NCI-H2196 treated with DMSO at 0.1 percent for 48 hours (cell line): ENCODE measurements around the gene JMJD7.
"Not testable (repeated sequence)": the region's sequence is repeated elsewhere in the genome, so short reads cannot be mapped to it uniquely, and the experiment has no call there.

ENCODE experiments used
- DNase-seq: peaks from one replicate; lab custom pipeline; 2025; ENCODE audit not compliant: unreplicated experiment; lab: John Stamatoyannopoulos, UW

The JMJD7 gene

DNA sequence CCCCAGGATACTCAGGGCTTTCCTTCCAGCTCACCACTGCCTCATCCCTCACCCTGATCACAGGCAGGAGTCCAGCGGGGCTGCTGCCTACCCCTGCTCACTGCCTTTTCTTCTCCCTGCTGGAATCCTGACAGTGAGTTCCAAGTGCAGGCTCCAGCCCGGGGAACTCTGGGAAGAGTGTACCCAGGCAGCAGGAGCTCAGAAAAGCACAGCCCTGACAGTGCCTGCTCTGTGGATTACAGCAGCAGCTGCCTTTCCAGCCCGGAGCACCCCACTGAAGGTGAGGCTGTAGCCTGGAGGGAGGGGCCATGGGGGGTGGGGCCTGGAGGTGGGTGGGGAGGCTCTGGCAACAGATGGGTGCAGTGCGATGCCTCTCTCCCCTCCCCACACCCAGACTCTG lies 6.1 kb upstream of the JMJD7 start:
- no peak for DNase-seq

DNA sequence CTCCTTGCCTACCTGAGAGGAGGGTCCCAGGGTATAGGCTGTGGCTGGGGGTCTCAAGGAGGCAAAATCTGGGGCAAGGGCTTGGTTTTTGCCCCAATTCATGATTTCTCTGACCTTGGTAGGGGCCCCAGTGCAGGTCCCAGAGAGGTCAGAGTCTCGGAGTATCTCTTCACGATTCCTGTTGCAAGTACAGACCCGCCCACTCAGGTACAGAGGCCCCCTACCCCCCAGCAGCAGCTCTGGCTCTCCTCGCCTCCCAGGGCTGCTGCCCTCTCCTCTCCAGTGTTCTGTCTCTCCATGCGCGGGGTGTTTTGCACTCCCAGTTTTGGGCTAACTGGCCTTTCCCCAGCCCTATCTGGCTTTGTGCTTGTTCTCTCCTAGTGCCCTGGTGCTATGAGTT lies 5.4 kb upstream of the JMJD7 start:
- no peak for DNase-seq

DNA sequence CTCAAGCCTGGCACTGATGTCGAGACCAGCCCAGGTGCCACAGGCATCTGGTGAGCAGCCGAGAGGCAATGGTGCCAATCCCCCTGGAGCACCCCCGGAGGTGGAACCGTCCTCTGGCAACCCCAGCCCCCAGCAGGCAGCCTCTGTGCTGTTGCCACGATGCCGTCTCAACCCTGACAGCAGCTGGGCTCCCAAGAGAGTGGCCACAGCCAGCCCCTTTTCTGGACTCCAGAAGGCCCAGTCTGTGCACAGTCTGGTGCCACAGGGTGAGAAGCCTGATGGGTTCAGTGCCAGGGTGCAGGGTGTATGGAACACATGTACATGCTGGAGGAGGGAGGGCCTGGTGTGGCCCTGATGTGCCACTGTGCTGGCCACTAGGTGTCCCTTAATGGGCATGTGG lies 4.9 kb upstream of the JMJD7 start:
- no peak for DNase-seq

DNA sequence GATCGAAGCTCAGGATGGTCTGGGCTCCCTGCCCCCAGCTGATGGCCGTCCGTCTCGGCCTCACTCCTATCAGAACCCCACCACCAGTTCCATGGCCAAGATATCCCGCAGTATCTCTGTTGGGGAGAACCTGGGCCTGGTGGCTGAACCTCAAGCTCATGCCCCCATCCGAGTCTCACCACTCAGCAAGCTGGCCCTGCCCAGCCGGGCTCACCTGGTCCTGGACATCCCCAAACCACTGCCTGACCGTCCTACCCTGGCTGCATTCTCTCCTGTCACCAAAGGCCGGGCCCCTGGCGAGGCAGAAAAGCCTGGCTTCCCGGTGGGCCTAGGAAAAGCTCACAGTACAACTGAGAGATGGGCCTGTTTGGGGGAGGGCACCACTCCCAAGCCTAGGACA lies 4.4 kb upstream of the JMJD7 start:
- DNase-seq, result no peak

DNA sequence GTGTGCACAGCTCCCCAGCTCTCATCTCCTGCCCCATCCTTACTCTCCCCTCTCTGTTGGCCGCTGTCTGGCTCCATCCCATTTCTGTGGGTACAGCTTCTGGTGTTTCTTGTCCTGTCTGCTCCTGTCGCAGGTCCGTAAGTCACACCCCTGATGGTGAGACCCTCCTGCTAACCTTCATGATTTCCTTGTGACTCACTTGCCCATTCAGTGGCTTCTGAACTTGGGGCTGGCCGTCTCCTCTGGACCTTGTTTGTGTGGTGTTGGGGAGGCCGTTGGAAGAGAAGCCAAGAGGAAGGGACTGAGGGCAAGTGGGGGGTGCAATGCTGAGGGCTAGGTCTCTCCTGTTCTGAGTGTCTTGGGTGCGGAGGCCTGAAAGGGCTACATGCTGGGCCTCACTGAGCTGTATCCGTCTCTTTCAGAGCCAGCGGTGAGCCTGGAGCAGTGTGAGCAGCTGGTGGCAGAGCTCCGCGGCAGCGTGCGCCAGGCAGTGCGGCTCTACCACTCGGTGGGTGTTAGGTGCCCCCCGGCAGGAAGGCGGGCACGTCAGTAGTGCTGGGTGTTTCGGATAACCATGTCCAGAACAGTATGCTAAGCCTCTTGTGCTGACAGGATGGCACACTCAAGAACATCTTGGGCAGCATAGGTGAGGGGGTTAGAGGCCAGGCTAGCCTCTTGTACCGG lies 3.7 kb upstream of the JMJD7 start:
- no peak for DNase-seq

DNA sequence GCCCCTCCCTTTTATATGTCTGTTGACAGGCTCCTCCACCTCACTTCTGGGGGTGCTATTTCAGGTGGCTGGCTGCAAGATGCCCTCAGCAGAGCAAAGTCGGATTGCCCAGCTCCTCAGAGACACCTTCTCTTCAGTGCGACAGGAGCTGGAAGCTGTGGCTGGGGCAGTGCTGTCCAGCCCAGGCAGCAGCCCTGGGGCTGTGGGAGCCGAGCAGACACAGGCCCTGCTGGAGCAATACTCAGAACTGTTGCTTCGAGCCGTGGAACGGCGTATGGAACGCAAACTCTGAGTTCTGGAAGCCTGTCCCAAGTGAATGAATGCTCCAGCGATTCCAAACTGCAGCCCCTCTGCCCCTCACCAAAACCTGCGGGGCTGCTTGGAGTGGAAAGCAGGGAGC lies 2.7 kb upstream of the JMJD7 start:
- DNase-seq, result no peak

DNA sequence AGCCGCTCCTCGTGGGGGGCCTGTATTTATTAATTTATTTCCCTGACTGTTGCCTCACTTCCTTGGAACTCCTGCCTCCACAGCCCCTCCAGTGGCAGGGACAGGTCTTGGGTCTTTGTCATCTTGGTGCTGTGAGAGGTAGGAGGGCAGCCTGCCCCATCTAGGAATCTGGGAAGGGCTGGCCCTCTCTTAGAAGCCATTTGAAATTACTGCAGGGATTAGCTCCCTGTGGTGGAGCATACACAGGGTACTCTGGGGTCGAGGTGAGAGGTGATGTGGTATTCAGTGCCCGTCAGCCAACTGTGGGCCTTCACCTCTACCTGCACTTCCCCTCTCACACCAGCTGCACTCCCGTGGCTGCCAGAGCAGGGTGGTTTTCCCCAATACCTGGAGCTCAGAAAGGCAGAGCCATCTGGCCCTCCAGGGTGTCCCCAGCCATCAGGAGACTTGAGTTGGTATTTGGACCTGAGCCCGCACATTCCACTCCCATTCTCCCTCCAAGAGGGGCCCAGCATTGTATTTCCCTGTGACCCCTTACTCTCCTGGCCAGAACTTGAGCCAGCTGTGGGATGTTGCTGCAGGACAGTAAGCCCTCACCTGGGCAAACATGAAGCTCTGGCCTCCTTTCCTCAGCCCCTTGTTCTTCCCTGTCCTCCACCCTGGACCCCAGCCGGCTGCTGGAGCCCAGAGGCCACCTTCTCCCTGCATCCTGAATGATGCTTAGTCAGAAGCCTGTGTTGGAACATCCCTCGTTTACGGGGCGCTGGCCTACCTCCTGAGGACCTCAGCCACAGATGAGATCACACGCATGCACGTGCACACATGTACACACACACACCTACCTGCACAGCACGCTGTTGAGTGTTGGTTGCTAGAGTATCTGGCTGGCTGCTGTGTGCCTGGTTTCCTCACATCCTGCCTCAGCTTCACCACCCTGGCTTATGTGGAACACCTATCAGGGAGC lies 2.0 kb upstream of the JMJD7 start:
- no peak for DNase-seq

DNA sequence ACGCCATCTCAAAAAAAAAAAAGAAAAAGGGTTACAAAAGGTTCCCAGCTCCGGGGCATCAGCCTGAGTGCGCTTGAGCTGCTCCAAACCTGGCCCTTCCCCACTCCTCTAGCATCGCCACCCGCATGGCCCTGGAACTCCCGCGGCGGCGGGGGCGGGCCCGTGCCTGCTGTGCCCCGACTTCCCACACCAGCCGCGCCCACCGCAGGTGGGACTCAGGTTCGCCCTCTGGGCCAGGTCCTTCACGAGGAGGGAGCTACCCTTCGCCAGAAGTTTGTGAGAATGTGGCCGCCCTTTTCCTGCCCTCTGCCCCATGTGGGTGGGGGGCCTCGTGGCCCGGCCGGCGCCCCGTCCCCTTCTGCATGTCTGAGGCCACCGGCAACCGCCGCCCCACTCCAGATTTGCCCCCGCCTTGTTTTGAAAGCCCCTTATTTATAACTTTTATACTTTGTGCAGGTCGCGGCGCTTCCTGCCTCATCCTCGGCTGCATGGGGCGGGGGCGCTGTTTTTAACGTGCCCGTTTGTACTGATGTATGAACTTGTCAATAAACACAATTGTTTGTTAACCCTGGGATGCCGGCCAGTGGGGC lies 507 bp upstream of the JMJD7 start:
- DNase-seq, result no peak

DNA sequence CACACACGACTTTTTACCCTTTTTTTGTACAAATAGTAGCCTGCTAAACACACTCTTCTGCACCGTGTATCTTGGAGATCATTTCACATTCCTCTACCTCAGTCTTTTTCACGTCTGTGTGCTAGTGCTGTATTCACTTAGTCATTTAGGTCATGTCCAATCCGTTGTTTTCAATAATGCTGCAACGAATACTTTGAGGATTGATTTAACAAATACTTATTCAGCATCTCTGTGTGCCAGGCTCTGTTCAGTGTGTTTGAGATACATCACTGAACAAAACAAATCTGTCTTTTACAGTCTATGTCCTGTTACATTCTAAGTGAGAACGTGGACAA lies 882 bp downstream of the JMJD7 start:
- DNase-seq, result no peak

DNA sequence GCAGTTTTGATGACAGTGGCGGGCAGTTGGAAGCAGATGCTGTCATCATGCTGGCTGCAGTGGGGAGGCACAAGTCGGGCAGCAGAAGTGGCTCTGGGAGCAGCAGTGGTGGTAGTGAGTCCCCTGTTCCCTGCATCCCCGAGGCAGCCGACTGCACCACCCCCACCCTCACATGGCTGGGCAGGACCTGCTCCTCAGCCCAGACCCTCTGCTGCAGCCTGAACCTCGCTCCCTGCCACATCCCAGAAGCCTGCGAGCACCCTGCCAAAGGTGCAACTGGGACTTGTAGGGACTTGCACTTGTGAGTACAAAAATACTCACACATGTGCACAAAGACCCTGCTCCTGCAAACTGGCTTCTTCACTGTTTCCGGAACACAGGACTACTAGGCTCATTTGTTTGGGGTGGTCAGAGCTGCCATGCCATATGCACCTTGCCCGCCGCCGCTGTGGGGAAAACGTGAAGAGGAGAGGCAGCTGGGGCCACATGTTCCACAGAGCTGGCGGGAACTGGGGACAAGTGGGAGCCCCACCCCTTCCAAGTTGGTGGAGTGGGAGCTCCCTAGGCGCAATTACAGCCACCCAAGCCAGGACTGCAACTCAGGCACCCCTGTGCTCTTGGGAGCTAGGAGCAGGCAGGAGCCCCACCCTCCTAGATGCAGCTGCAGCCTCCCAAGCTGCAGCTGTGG lies 2.2 kb downstream of the JMJD7 start:
- DNase-seq, result no peak

DNA sequence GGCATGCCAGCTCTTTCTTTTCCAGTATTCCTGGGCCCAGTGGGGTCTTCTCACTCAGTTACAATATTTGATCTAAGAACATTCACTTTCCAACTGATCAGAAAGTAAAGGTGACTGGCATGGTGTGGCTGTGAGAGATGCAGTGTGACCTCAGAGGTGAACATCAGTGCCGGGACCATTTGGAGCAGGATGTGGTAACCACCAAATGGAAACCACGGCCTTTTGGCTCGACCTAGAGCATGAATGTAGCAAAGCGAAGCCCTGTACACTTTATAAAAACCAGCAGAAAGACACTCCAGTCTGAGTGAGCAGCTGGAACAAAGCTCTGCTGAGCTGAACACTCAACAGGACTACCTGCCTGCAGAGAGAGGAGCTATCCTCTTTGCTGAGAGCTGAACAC lies 3.4 kb downstream of the JMJD7 start:
- not testable (repeated sequence) for DNase-seq

DNA sequence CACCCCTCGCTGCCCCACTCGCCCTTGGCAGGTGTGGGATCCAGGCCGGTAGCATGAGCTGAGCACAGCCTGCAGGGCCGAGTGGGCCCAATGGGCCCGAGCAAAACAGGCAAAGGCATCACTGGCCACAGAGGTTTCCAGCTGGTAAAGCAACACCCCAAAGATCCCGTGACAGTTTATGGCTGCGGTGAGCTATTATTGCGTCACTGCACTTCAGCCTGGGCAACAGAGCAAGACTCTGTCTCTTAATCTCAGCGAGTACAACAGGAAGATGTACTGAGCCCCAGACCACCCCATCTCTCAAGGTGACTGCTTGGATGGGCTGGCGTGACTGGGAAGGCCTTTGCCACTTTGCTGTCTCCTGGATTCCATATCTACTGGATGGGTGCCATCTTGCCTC lies 4.3 kb downstream of the JMJD7 start:
- DNase-seq, result no peak

DNA sequence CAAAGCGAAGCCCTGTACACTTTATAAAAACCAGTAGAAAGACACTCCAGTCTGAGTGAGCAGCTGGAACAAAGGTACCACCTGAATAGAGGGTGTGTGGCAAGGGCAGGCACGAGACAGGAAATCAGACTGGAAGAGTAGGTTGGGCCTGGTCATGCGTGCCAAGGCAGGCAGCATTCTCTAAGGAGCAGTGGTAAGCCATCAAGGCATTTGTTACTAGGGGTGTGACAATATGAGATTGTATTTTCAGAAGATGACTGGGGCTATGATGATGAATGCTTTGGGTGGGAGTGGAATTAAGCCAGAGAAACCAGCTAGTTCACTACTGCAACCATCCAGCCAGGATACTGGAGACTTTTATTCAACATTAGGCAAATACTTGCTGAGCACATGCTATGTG lies 5.0 kb downstream of the JMJD7 start:
- peak; percentile 14 for DNase-seq

DNA sequence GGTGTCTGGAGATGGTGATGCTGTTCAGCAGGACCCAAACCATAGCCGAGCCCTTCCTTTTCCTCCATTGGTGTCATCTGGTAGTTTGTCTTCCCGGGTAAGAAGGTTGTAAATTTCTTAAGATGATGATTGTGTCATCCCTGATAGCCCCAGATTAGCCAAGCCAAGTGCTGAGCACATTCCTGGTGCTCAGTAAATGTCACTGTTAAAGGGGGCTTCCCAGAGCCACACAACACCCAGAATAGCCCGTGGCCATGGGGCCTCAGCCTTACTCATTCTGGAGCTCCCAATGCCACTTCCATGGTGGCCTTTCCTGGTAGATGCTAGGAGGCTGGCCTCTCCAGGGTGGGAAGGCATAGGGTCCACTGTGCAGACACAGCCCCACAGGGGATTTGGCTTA lies 6.2 kb downstream of the JMJD7 start:
- DNase-seq, result no peak

DNA sequence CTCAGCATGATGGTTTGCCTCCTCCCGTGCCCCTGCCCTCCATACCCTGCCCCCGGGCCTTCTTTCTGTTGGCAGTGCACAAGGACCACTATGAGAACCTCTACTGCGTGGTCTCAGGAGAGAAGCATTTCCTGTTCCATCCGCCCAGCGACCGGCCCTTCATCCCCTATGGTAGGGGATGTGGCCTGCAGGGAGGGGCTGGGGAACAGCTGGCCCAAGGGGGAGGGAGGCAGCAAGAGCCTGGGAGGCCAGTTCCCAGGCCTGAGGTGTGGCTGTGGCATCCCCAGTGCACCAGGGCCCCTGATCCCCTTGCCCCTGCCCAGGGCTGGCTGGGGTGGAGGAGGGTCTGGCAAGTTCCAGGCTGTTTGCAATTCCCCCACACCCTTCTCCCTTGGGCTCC lies 8.2 kb downstream of the JMJD7 start:
- no peak for DNase-seq

DNA sequence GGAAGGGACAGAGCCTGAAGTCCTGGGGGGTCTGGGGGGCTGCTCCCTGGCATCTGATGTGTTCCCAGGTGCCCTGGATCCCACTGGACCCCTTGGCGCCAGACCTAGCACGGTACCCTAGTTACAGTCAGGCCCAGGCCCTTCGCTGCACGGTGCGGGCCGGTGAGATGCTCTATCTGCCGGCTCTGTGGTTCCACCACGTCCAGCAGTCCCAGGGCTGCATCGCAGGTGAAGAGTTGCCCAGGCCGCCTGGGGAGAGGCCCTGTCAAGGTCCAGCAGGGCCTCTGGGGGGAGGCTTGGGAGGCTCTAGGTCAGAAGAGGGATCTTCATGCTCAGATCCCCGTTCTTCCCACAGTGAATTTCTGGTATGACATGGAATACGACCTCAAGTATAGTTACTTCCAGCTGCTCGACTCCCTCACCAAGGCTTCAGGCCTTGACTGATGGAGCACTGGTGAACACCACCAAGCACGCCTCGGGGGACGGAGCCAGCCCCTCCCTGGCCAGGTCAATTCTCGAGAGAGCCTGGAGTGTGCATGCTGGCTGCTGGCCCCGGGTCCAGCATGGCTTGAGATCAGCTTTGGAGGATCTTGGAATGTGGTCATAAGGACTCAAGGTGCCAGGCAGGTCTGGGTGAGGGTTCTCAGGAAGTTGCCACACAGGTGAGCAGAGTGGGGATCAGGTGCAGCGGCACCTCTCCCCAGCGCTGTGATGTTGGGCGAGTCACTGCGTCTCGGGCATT lies 9.0 kb downstream of the JMJD7 start:
- DNase-seq, result no peak

DNA sequence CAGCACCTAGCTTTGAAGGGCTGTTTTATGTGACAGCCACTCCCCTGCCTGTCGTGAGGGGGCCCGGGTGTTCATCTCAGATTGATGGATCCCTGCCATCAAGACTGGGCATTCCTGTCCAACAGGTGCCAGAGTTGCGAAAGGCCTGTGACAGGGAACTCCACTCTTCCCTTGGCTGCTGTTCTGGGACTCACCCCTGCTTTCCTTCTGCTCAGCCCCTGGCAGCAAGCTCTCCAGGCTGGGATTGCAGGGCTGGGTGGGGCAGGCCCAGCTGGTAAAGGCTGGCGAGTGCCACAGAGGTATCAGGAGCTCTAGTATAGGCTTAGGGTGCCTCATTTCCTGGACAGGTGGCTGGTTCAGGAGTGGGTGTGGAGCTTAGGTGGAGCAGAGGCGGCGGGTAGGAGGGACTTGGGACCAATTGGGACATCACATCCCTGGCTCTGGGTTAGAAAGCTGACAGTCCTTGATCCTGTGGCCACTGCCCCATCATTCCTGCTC lies 10.6 kb downstream of the JMJD7 start, which contains the start of gene PLA2G4B:
Gene PLA2G4B (plus strand): TSS at position 448 of the 498 bp plus-strand sequence. CDS start 67 bp downstream, outside the sequence.
- DNase-seq, result peak; percentile 45

DNA sequence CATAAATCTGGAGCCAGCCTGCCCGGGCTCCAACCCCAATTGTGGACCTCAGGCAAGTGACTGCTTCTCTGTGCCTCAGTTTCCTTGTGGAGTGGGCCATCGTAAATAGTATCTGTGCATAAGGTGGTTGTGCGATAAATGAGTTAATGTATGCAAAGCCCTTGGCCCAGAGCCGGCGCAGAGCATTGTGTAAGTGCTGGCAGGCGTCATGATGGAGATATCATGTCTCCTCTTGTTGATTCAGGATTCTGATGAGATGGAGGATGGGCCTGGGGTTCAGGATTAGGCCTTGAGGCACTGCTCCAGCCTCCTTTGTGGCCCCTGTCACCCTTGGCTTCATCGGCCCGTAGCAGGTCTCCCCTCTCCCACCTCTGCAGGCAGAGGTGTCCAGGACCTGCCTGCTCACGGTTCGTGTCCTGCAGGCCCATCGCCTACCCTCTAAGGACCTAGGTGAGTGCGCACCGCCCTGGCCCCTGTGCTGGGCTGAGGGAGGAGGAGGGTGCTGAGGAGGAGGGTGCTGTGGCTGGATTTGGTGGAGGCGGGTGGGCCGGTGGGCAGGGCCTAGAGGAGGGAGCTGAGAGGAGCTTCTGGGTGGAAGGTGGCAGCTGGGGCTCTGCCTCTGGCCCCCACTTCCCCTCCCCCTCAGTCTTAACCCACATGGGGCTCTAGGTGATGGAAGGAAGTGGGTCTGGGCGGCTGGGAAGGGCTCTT lies 12.0 kb downstream of the JMJD7 start:
- no peak for DNase-seq

DNA sequence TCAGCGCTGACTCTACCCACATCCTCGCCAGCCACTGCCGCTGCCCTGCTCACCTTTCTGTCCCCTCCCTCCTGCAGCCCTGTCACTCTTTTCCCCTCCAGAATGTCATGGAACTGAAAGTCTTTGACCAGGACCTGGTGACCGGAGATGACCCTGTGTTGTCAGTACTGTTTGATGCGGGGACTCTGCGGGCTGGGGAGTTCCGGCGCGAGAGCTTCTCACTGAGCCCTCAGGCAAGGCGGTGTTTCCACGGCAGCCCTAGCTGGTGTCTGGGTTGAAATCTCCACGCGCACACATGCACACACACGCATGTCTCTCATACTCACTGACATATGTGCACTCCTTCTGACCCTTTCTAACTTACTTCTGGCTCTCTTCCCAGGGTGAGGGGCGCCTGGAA lies 12.8 kb downstream of the JMJD7 start:
- no peak for DNase-seq

DNA sequence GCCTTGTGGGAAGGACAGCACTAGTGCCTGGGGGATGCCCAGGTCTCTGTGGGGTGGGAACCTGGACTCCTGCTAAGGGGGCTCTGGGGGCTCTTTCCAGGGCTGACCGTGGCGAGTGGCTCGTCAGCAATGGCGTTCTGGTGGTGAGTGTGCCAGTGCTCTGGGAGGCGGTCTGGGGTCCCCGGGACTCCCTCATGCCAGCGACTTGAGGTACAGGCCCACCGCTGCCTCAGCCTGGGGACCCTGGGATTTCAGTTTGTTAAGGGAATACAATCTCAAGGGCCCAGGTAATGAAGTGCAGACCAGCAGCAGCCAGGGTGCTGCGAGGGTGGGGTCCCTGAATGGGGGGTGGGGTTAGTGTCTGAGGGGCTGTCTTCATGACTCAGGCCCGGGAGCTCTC lies 13.2 kb downstream of the JMJD7 start:
- DNase-seq, result no peak
